Endothelial cell of umbilical vein (primary cell): Measurements from ENCODE around the gene RELN. TPM values are rescaled to one million over a fixed set of nuclear protein-coding genes. Genes with fewer than 3 reads are reported as not detected.

Experiments used
- BruUV-seq: library from RNA; stranded (reverse); fragments of 400-500 nt; replicated peaks from 2 replicates; lab custom pipeline; 2021; lab: Mats Ljungman, UMichigan
- CTCF ChIA-PET: fragments of 300-600, 350-600 bp; sonication (Branson Sonifier 250); formaldehyde crosslinking; loops from one replicate; lab custom pipeline; 2021; ENCODE audit warnings: antibody characterized with exemption, inconsistent platforms; lab: Charles Lee
- POLR2A ChIA-PET: fragments of 300-600, 350-600 bp; sonication (Branson Sonifier 250); formaldehyde crosslinking; loops from one replicate; lab custom pipeline; 2021; ENCODE audit warnings: antibody characterized with exemption, inconsistent platforms; lab: Charles Lee
- DNase-seq: peaks from one replicate; pipeline ENCODE4 v3.0.0-alpha.2; 2011; ENCODE audit warnings: low read depth, low spot score
- FAIRE-seq: peaks from 2 replicates; lab custom pipeline; 2011; peaks lifted over from hg19 to GRCh38; lab: Jason Lieb, UNC
- H2AFZ ChIP-seq: 2 replicates; pipeline ENCODE4 v1.6.0; 2012; ENCODE audit warnings: low read depth, low read length, control low read depth, inconsistent platforms
- H3K27ac ChIP-seq: 2 replicates; pipeline ENCODE4 v1.5.1; 2011; ENCODE audit warnings: low read depth, mild to moderate bottlenecking, control low read depth, low read length, moderate library complexity; ENCODE audit not compliant: insufficient read depth
- H3K27me3 ChIP-seq, 2 experiments: 2 replicates each; pipeline versions ENCODE4 v1.6.0 to v1.6.1; 2011; ENCODE audit warnings: low read length in 2 of 2, mixed read lengths in 1 of 2; ENCODE audit not compliant: control insufficient read depth in 2 of 2, insufficient read depth in 2 of 2
- H3K36me3 ChIP-seq, 2 experiments: 2 replicates in 1 of 2; 3 replicates in 1 of 2; pipeline ENCODE4 v1.5.1; 2011; ENCODE audit warnings: low read length in 2 of 2, mild to moderate bottlenecking in 1 of 2, moderate library complexity in 1 of 2; ENCODE audit not compliant: control insufficient read depth in 2 of 2, insufficient read depth in 2 of 2; ENCODE audit errors: extremely low read depth in 1 of 2
- H3K4me1 ChIP-seq: 3 replicates; pipeline ENCODE4 v1.5.1; 2011; ENCODE audit warnings: mild to moderate bottlenecking, low read length; ENCODE audit not compliant: control insufficient read depth, insufficient read depth; ENCODE audit errors: extremely low read depth
- H3K4me2 ChIP-seq: 2 replicates; pipeline ENCODE4 v1.6.1; 2011; ENCODE audit warnings: low read length, control low read depth, mixed read lengths; ENCODE audit not compliant: insufficient read depth
- H3K4me3 ChIP-seq, 3 experiments: fragments of 200-600 bp in 1 of 3; sonication (generic), shearing (Covaris generic) in 1 of 3; replicated peaks in 1 of 3; 2 replicates each; pipeline ENCODE4 v1.5.1; 2011 to 2016; ENCODE audit warnings: control low read depth in 3 of 3, low read length in 3 of 3, mild to moderate bottlenecking in 2 of 3, inconsistent platforms in 1 of 3, low read depth in 1 of 3, moderate library complexity in 1 of 3; ENCODE audit not compliant: insufficient read depth in 1 of 3
- H3K79me2 ChIP-seq: 2 replicates; pipeline ENCODE4 v1.6.0; 2012; ENCODE audit warnings: low read length, inconsistent platforms; ENCODE audit not compliant: control insufficient read depth, insufficient read depth
- H3K9ac ChIP-seq: replicated peaks from 2 replicates; pipeline ENCODE3; 2011; ENCODE audit warnings: low read length, control low read depth; ENCODE audit not compliant: insufficient read depth; ENCODE audit errors: extremely low read depth
- H3K9me1 ChIP-seq: replicated peaks from 3 replicates; pipeline ENCODE4 v1.6.0; 2011; ENCODE audit warnings: mild to moderate bottlenecking, low read length; ENCODE audit not compliant: control insufficient read depth, insufficient read depth; ENCODE audit errors: extremely low read depth
- H3K9me3 ChIP-seq: replicated peaks from 2 replicates; pipeline ENCODE4 v1.5.1; 2012; ENCODE audit warnings: low read length, inconsistent platforms; ENCODE audit not compliant: control insufficient read depth, insufficient read depth
- H4K20me1 ChIP-seq: replicated peaks from 2 replicates; pipeline ENCODE3; 2011; ENCODE audit warnings: mild to moderate bottlenecking, low read length; ENCODE audit not compliant: control insufficient read depth, insufficient read depth; ENCODE audit errors: extremely low read depth
- EZH2 ChIP-seq: IDR thresholded peaks from 2 replicates; pipeline ENCODE4 v1.6.1; 2012; ENCODE audit warnings: borderline replicate concordance, low read depth, mild to moderate bottlenecking, moderate library complexity, low read length, inconsistent platforms; ENCODE audit not compliant: severe bottlenecking
- FOS ChIP-seq: IDR thresholded peaks from 2 replicates; pipeline ENCODE4 v1.6.1; 2011; ENCODE audit warnings: mild to moderate bottlenecking, low read length, moderate library complexity, borderline replicate concordance; ENCODE audit not compliant: insufficient read depth
- GATA2 ChIP-seq: IDR thresholded peaks from 2 replicates; pipeline ENCODE4 v1.7.0; 2011; ENCODE audit warnings: low read depth, mild to moderate bottlenecking, moderate library complexity, mixed read lengths, low read length; ENCODE audit not compliant: insufficient read length, insufficient read depth
- JUN ChIP-seq: IDR thresholded peaks from 2 replicates; pipeline ENCODE4 v1.6.1; 2011; ENCODE audit warnings: borderline replicate concordance, low read depth; ENCODE audit not compliant: insufficient read length, insufficient read depth
- MAX ChIP-seq: IDR thresholded peaks from 2 replicates; pipeline ENCODE4 v1.6.1; 2011; ENCODE audit not compliant: insufficient read depth, insufficient read length
- MYC ChIP-seq: IDR thresholded peaks from one replicate; pipeline ENCODE4 v1.6.1; 2011; ENCODE audit warnings: mild to moderate bottlenecking, low read depth, low read length
- POLR2A ChIP-seq: IDR thresholded peaks from 2 replicates; pipeline ENCODE4 v1.6.1; 2012; ENCODE audit warnings: low read depth, mild to moderate bottlenecking, control low read depth, low read length
- POLR2AphosphoS5 ChIP-seq: IDR thresholded peaks from 2 replicates; pipeline ENCODE4 v1.6.1; 2012; ENCODE audit warnings: low read depth, mild to moderate bottlenecking, control low read depth, low read length, moderate library complexity; ENCODE audit not compliant: insufficient read depth
- dilution Hi-C: fragments of 300-500 bp; cut with MboI; formaldehyde crosslinking; loops from one replicate; pipeline ENCODE4 v1.15.0; 2019; ENCODE audit warnings: low sequenced_read_pairs; ENCODE audit not compliant: extremely low pct_ligation_motif_present
- intact Hi-C: fragments of 100-400 bp; cut with micrococcal nuclease; formaldehyde crosslinking; loops from one replicate; pipeline ENCODE4 v1.10.0; 2022
- polyA plus RNA-seq, 4 experiments: library from polyadenylated mRNA; depleted of rRNA in 3 of 4; stranded (reverse) in 3 of 4; unstranded in 1 of 4; fragments of >200 nt; gene quantifications; 2 replicates each; pipeline versions ENCODE4 v1.2.1 to v1.2.3, GENCODE V29; 2011 to 2012; ENCODE audit warnings: missing spikeins in 1 of 4
- total RNA-seq: library from RNA; stranded (reverse); gene quantifications from 2 replicates; pipeline ENCODE4 v1.2.3, GENCODE V29; 2021
- TF ChIP-seq, protein P1 (sequence below), 2 donors: IDR thresholded peaks; 1 replicate in 1 of 2; 2 replicates in 1 of 2; pipeline ENCODE4 v1.5.1; 2011; ENCODE audit warnings: low read length in 2 of 2, mild to moderate bottlenecking in 2 of 2, moderate library complexity in 2 of 2, control low read depth in 1 of 2, inconsistent platforms in 1 of 2, low read depth in 1 of 2; ENCODE audit not compliant: insufficient read depth in 1 of 2; ENCODE audit errors: extremely low read depth in 1 of 2

Gene RELN
- total and polyA plus RNA-seq, 2 donors (not counting 3 experiments of a cell fraction or from before 2014, with no cell fraction given), result 0.15 to 0.22 TPM

DNA sequence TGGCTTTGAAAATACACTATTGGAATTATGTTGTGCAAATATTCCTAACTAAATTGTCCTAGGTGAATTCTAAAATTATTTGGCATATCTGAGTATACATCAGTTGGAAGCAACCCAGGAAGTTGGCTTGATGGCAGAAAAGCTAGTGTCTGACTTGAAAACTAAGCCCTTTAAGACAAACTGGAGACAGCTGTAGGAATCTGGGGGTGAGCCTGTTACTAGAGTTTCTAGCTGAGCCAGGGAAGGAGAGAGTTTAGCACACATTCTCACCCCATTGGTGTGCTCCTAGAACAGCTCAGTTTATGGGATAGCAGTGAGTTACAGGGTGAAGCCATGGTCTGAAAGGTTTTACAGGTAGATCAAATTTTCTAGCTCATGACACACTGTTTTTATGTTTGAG, 333.2 kb downstream of the RELN start:
- H3K9me1 ChIP-seq, result no peaks in the 10 kb centered on the region
- dilution Hi-C loops, result no loop called here
- no peak overlapping the region for H3K4me2 ChIP-seq
- POLR2A ChIA-PET, result no interaction called here
- no peaks in the 10 kb centered on the region for H3K36me3 ChIP-seq
- TF ChIP-seq JUN (no peak), MYC (no peak), GATA2 (no peak), MAX (no peak), FOS (no peak)
- no peaks in the 10 kb centered on the region for H3K27me3 ChIP-seq
- H3K9me3 ChIP-seq, result no peaks in the 10 kb centered on the region
- H4K20me1 ChIP-seq, result no peaks in the 10 kb centered on the region
- intact Hi-C loops, result no loop called here
- CTCF ChIA-PET, result no interaction called here
- H3K27ac ChIP-seq, result no peak overlapping the region
- H3K9ac ChIP-seq, result no peak overlapping the region
- no peak overlapping the region for H3K4me3 ChIP-seq
- H3K79me2 ChIP-seq, result no peaks in the 10 kb centered on the region
- DNase-seq (no peak), FAIRE-seq (no peak)
- no TSS peak for BruUV-seq
- H2AFZ ChIP-seq, result no peak overlapping the region
- H3K4me1 ChIP-seq, result peaks cover 3% of the 10 kb centered on the region

DNA sequence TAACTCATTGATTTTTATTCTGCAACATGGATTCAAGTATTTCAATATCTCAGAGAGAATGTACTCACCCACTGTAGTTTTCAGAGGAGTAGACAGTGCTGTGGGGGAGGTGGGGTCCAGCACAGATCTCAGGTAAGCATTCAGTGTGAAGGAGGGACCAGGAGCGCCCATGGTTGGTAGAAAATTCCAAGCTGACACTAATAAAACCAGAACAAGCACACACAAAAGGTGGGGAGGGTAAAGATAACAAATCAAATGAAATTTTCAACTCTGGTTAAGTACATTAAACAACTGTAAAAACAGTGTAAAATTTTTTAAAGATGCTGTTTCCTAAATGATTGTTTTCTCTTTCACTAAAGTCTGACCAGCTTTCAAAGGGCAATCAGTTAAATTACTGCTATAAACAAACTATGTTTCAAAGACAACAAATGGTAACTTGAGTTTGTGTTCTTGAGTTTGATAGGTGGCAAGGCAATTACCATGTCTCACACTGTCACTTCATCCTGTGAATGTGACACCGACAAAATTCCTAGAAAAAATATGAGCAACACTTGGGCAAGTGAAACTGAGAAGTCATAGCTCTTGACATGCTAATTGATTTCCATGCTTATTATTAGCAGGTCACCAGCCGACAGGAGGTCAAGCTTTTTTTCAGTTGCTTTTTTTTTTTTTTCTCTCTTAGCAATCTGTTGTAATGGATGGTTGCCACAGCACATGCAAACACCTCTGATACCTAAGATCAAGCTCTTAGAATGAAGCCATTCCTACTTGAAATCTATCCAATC, 337.7 kb downstream of the RELN start:
- H2AFZ ChIP-seq, result no peak overlapping the region
- no peaks in the 10 kb centered on the region for H4K20me1 ChIP-seq
- H3K4me2 ChIP-seq, result no peak overlapping the region
- CTCF ChIA-PET, result interaction anchor here (0.7 to 0.8 kb wide), 2 partner anchors 61 to 241 kb away, joined by 3 to 4 read pairs; no protein-coding TSS in a partner anchor
- POLR2A ChIA-PET, result no interaction called here
- intact Hi-C loops (no loop called here), dilution Hi-C loops (no loop called here)
- TF ChIP-seq MAX (no peak), MYC (no peak), FOS (no peak), JUN (no peak), EZH2 (no peak), POLR2A (no peak), POLR2AphosphoS5 (no peak), GATA2 (no peak)
- TF ChIP-seq, protein P1, sequence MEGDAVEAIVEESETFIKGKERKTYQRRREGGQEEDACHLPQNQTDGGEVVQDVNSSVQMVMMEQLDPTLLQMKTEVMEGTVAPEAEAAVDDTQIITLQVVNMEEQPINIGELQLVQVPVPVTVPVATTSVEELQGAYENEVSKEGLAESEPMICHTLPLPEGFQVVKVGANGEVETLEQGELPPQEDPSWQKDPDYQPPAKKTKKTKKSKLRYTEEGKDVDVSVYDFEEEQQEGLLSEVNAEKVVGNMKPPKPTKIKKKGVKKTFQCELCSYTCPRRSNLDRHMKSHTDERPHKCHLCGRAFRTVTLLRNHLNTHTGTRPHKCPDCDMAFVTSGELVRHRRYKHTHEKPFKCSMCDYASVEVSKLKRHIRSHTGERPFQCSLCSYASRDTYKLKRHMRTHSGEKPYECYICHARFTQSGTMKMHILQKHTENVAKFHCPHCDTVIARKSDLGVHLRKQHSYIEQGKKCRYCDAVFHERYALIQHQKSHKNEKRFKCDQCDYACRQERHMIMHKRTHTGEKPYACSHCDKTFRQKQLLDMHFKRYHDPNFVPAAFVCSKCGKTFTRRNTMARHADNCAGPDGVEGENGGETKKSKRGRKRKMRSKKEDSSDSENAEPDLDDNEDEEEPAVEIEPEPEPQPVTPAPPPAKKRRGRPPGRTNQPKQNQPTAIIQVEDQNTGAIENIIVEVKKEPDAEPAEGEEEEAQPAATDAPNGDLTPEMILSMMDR (IDR thresholded peaks at IDR 0.05; ENCODE audit: extremely low read depth in 1 of 2, insufficient read depth in 1 of 2, low read depth in 1 of 2, low read length in 2 of 2), result no peak
- no peak overlapping the region for H3K27ac ChIP-seq
- no peak overlapping the region for H3K4me3 ChIP-seq
- no peaks in the 10 kb centered on the region for H3K79me2 ChIP-seq
- no peaks in the 10 kb centered on the region for H3K27me3 ChIP-seq
- no peaks in the 10 kb centered on the region for H3K36me3 ChIP-seq
- H3K4me1 ChIP-seq, result no peaks in the 10 kb centered on the region
- peak; percentile 37 for FAIRE-seq
- no peaks in the 10 kb centered on the region for H3K9me3 ChIP-seq
- H3K9me1 ChIP-seq, result no peaks in the 10 kb centered on the region
- no peak overlapping the region for H3K9ac ChIP-seq
- no TSS peak for BruUV-seq
- no peak for DNase-seq
